OCI-LY1 (cell line): ENCODE data around the gene DNAH7.

ENCODE experiments used
- H2AFZ ChIP-seq: fragments of 200-600 bp; sonication (generic), shearing (Covaris generic); 2 replicates; pipeline ENCODE4 v1.6.0; 2014; ENCODE audit warnings: antibody characterized with exemption, mild to moderate bottlenecking, low read length
- H3F3A ChIP-seq: fragments of 200-600 bp; sonication (generic), shearing (Covaris generic); 2 replicates; pipeline ENCODE4 v1.6.0; 2014; ENCODE audit warnings: mild to moderate bottlenecking, antibody characterized with exemption, low read length, moderate library complexity; ENCODE audit not compliant: insufficient read depth
- H3K27ac ChIP-seq: fragments of 200-600 bp; sonication (generic); 2 replicates; pipeline ENCODE4 v1.5.1; 2014; ENCODE audit warnings: low read length, mixed run types, mild to moderate bottlenecking, low read depth; ENCODE audit not compliant: poor library complexity, severe bottlenecking
- H3K27me3 ChIP-seq: fragments of 200-600 bp; sonication (generic); 2 replicates; pipeline ENCODE4 v1.6.0; 2014; ENCODE audit warnings: antibody characterized with exemption, mild to moderate bottlenecking, low read length, moderate library complexity; ENCODE audit not compliant: insufficient read depth
- H3K36me3 ChIP-seq: fragments of 200-600 bp; sonication (generic); 2 replicates; pipeline ENCODE4 v1.6.1; 2014; ENCODE audit warnings: mild to moderate bottlenecking, antibody characterized with exemption, low read length, moderate library complexity, mixed read lengths; ENCODE audit not compliant: insufficient read depth
- H3K4me1 ChIP-seq: fragments of 200-600 bp; sonication (generic); 2 replicates; pipeline ENCODE4 v1.5.1; 2014; ENCODE audit warnings: mild to moderate bottlenecking, low read length, moderate library complexity; ENCODE audit not compliant: insufficient read depth, severe bottlenecking
- H3K4me2 ChIP-seq: fragments of 200-600 bp; sonication (generic), shearing (Covaris generic); 2 replicates; pipeline ENCODE4 v1.6.1; 2014; ENCODE audit warnings: low read length
- H3K4me3 ChIP-seq: fragments of 200-600 bp; sonication (generic); 2 replicates; pipeline ENCODE4 v1.5.1; 2014; ENCODE audit warnings: low read length, low read depth, mild to moderate bottlenecking, mixed read lengths; ENCODE audit not compliant: poor library complexity, severe bottlenecking
- H3K79me2 ChIP-seq: fragments of 200-600 bp; shearing (Covaris generic); 2 replicates; pipeline ENCODE4 v1.6.1; 2016; ENCODE audit warnings: mixed run types, low read length, mixed read lengths; ENCODE audit not compliant: insufficient read depth
- H3K9ac ChIP-seq: fragments of 200-600 bp; sonication (generic), shearing (Covaris generic); 2 replicates; pipeline ENCODE4 v1.6.1; 2014; ENCODE audit warnings: mild to moderate bottlenecking, low read length, mixed read lengths
- H3K9me2 ChIP-seq: fragments of 200-600 bp; sonication (generic), shearing (Covaris generic); 2 replicates; pipeline ENCODE4 v1.6.1; 2014; ENCODE audit warnings: low read depth, mild to moderate bottlenecking, low read length, mixed read lengths
- H3K9me3 ChIP-seq: fragments of 200-600 bp; shearing (Covaris generic); 2 replicates; pipeline ENCODE4 v1.6.1; 2014; ENCODE audit warnings: low read length, mixed read lengths
- H4K20me1 ChIP-seq: fragments of 200-600 bp; sonication (generic), shearing (Covaris generic); 2 replicates; pipeline ENCODE4 v1.6.0; 2016; ENCODE audit warnings: mild to moderate bottlenecking, low read length; ENCODE audit not compliant: insufficient read depth
- EZH2 ChIP-seq: fragments of 200-600 bp; sonication (generic), shearing (Covaris generic); IDR thresholded peaks from 2 replicates; pipeline ENCODE4 v1.8.0; 2017; ENCODE audit warnings: borderline replicate concordance, mixed run types, mild to moderate bottlenecking, antibody characterized with exemption, low read length, moderate library complexity, mixed read lengths
- TF ChIP-seq, protein P1 (sequence below): fragments of 200-600 bp; sonication (generic), shearing (Covaris generic); IDR thresholded peaks from 2 replicates; pipeline ENCODE4 v1.5.1; 2017; ENCODE audit warnings: mild to moderate bottlenecking, antibody characterized with exemption, low read length, moderate library complexity, mixed read lengths

Gene DNAH7

GRCh38 chr2:195956725-195957124 is 111.9 kb downstream of the DNAH7 start:
- Histone ChIP-seq H3K9ac (no peak overlapping the region), H3K27ac (no peak overlapping the region), H3K27me3 (no peaks in the 10 kb centered on the region), H3K36me3 (no peaks in the 10 kb centered on the region), H3K4me1 (no peaks in the 10 kb centered on the region), H3K9me2 (no peaks in the 10 kb centered on the region), H3K79me2 (no peaks in the 10 kb centered on the region), H2AFZ (no peak overlapping the region), H3K9me3 (no peaks in the 10 kb centered on the region), H3K4me2 (no peak overlapping the region), H3F3A (no peaks in the 10 kb centered on the region), H4K20me1 (no peaks in the 10 kb centered on the region), H3K4me3 (no peak overlapping the region)
- TF ChIP-seq, protein P1, sequence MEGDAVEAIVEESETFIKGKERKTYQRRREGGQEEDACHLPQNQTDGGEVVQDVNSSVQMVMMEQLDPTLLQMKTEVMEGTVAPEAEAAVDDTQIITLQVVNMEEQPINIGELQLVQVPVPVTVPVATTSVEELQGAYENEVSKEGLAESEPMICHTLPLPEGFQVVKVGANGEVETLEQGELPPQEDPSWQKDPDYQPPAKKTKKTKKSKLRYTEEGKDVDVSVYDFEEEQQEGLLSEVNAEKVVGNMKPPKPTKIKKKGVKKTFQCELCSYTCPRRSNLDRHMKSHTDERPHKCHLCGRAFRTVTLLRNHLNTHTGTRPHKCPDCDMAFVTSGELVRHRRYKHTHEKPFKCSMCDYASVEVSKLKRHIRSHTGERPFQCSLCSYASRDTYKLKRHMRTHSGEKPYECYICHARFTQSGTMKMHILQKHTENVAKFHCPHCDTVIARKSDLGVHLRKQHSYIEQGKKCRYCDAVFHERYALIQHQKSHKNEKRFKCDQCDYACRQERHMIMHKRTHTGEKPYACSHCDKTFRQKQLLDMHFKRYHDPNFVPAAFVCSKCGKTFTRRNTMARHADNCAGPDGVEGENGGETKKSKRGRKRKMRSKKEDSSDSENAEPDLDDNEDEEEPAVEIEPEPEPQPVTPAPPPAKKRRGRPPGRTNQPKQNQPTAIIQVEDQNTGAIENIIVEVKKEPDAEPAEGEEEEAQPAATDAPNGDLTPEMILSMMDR: no peak
- TF ChIP-seq EZH2: no peak

- TF ChIP-seq EZH2: no peak
- TF ChIP-seq, protein P1: no peak
- no peak overlapping the region for H3K4me3 ChIP-seq
- H2AFZ ChIP-seq: no peak overlapping the region
- no peaks in the 10 kb centered on the region for H3K4me1 ChIP-seq
- H3K9me2 ChIP-seq: no peaks in the 10 kb centered on the region
- no peaks in the 10 kb centered on the region for H3F3A ChIP-seq
- H3K9ac ChIP-seq: no peak overlapping the region
- no peaks in the 10 kb centered on the region for H3K36me3 ChIP-seq
- H3K9me3 ChIP-seq: no peaks in the 10 kb centered on the region
- no peaks in the 10 kb centered on the region for H4K20me1 ChIP-seq
- H3K27me3 ChIP-seq: no peaks in the 10 kb centered on the region
- no peak overlapping the region for H3K4me2 ChIP-seq
- no peak overlapping the region for H3K27ac ChIP-seq
- H3K79me2 ChIP-seq: no peaks in the 10 kb centered on the region
Measured at GRCh38 chr2:195945056-195945455, 123.6 kb downstream of the DNAH7 start.

- no peak overlapping the region for H3K4me3 ChIP-seq
- no peak overlapping the region for H3K27ac ChIP-seq
- H2AFZ ChIP-seq: no peak overlapping the region
- no peak overlapping the region for H3K4me2 ChIP-seq
- H4K20me1 ChIP-seq: no peaks in the 10 kb centered on the region
- H3F3A ChIP-seq: no peaks in the 10 kb centered on the region
- no peaks in the 10 kb centered on the region for H3K27me3 ChIP-seq
- no peaks in the 10 kb centered on the region for H3K4me1 ChIP-seq
- no peaks in the 10 kb centered on the region for H3K36me3 ChIP-seq
- no peak overlapping the region for H3K9ac ChIP-seq
- no peaks in the 10 kb centered on the region for H3K79me2 ChIP-seq
- no peaks in the 10 kb centered on the region for H3K9me3 ChIP-seq
- TF ChIP-seq EZH2: no peak
- TF ChIP-seq, protein P1: no peak
- H3K9me2 ChIP-seq: no peaks in the 10 kb centered on the region
Measured at GRCh38 chr2:195937176-195937575, 131.5 kb downstream of the DNAH7 start.
